SK-N-SH treated with all-trans-retinoic acid at 6 μM for 48 hours (cell line): ENCODE results near the gene CDH4.

ENCODE experiments used
- ATAC-seq: fragments of 200-7000 bp; cut with Tn5 transposase; 3 replicates; pipeline ENCODE4 v1.9.1; 2020; ENCODE audit warnings: mild to moderate bottlenecking, moderate library complexity
- ARNTL ChIP-seq: fragments of 450-650 bp; formaldehyde crosslinking; IDR thresholded peaks from 2 replicates; pipeline ENCODE4 v1.5.0; 2020; ENCODE audit warnings: low read depth, mild to moderate bottlenecking, moderate library complexity, borderline replicate concordance
- BACH2 ChIP-seq: fragments of 250-450 bp; sonication (Bioruptor Pico); IDR thresholded peaks from 2 replicates; pipeline ENCODE4 v1.9.0; 2021; ENCODE audit warnings: mild to moderate bottlenecking, borderline replicate concordance
- CREB5 ChIP-seq: fragments of 250-450 bp; sonication (Bioruptor Pico); IDR thresholded peaks from 2 replicates; pipeline ENCODE4 v1.5.1; 2020; ENCODE audit warnings: low read depth, mild to moderate bottlenecking, moderate library complexity
- CSDC2 ChIP-seq: fragments of 250-450 bp; sonication (Bioruptor Pico); IDR thresholded peaks from 2 replicates; pipeline ENCODE4 v1.5.0; 2020; ENCODE audit warnings: mild to moderate bottlenecking, moderate library complexity
- ESRRG ChIP-seq: fragments of 250-450 bp; sonication (Bioruptor Pico); IDR thresholded peaks from 2 replicates; pipeline ENCODE4 v1.6.1; 2021; ENCODE audit warnings: mild to moderate bottlenecking
- GLIS3 ChIP-seq: fragments of 250-450 bp; sonication (Bioruptor Pico); IDR thresholded peaks from 2 replicates; pipeline ENCODE4 v1.5.0; 2020; ENCODE audit warnings: mild to moderate bottlenecking, moderate library complexity
- ISL1 ChIP-seq: fragments of 250-450 bp; sonication (Bioruptor Pico); IDR thresholded peaks from 2 replicates; pipeline ENCODE4 v2.1.2; 2022; ENCODE audit warnings: mild to moderate bottlenecking, moderate library complexity
- OSR1 ChIP-seq: fragments of 250-450 bp; sonication (Bioruptor Pico); IDR thresholded peaks from 2 replicates; pipeline ENCODE4 v1.8.0; 2022; ENCODE audit warnings: moderate library complexity, mild to moderate bottlenecking, inconsistent platforms
- PATZ1 ChIP-seq: fragments of 250-450 bp; sonication (Bioruptor Pico); IDR thresholded peaks from 2 replicates; pipeline ENCODE4 v1.8.0; 2020; ENCODE audit warnings: mild to moderate bottlenecking, moderate library complexity, borderline replicate concordance
- PPARA ChIP-seq: fragments of 250-450 bp; sonication (Bioruptor Pico); IDR thresholded peaks from 2 replicates; pipeline ENCODE4 v1.5.0; 2020; ENCODE audit warnings: mild to moderate bottlenecking, borderline replicate concordance
- SNAI2 ChIP-seq: fragments of 250-450 bp; sonication (Bioruptor Pico); IDR thresholded peaks from 2 replicates; pipeline ENCODE4 v1.5.0; 2020; ENCODE audit warnings: mild to moderate bottlenecking, moderate library complexity
- TOX ChIP-seq: fragments of 250-450 bp; sonication (Bioruptor Pico); IDR thresholded peaks from 2 replicates; pipeline ENCODE4 v1.8.0; 2021; ENCODE audit warnings: mild to moderate bottlenecking, moderate library complexity, borderline replicate concordance
- TSHZ2 ChIP-seq: fragments of 250-450 bp; sonication (Bioruptor Pico); IDR thresholded peaks from 2 replicates; pipeline ENCODE4 v1.5.0; 2020; ENCODE audit warnings: mild to moderate bottlenecking, moderate library complexity
- ZC3H10 ChIP-seq: fragments of 250-450 bp; sonication (Bioruptor Pico); IDR thresholded peaks from 2 replicates; pipeline ENCODE4 v1.5.1; 2021; ENCODE audit warnings: mild to moderate bottlenecking, moderate library complexity
- ZFP3 ChIP-seq: fragments of 250-450 bp; sonication (Bioruptor Pico); IDR thresholded peaks from 2 replicates; pipeline ENCODE4 v1.5.0; 2020; ENCODE audit warnings: mild to moderate bottlenecking, moderate library complexity
- ZFP30 ChIP-seq: fragments of 450-650 bp; formaldehyde crosslinking; IDR thresholded peaks from 2 replicates; pipeline ENCODE4 v1.5.0; 2022; ENCODE audit warnings: mild to moderate bottlenecking, moderate library complexity
- ZNF8 ChIP-seq: fragments of 450-650 bp; formaldehyde crosslinking; IDR thresholded peaks from 2 replicates; pipeline ENCODE4 v1.5.0; 2020; ENCODE audit warnings: mild to moderate bottlenecking, moderate library complexity
- TF ChIP-seq, protein P1 (sequence below): fragments of 250-450 bp; sonication (Bioruptor Pico); IDR thresholded peaks from 2 replicates; pipeline ENCODE4 v1.5.1; 2021; ENCODE audit warnings: mild to moderate bottlenecking, moderate library complexity
- TF ChIP-seq, protein P2 (sequence below): fragments of 250-450 bp; sonication (Bioruptor Pico); IDR thresholded peaks from 2 replicates; pipeline ENCODE4 v1.8.0; 2021; ENCODE audit warnings: low read depth, mild to moderate bottlenecking, moderate library complexity, borderline replicate concordance

CDH4 gene

GRCh38 chr20:61588411-61589385 is 336.6 kb downstream of the CDH4 start:
- no peak for ATAC-seq
- no peak for TF ChIP-seq PATZ1 (CRISPR knock-in tag)
- TF ChIP-seq ARNTL = no peak
- TF ChIP-seq, protein P1, sequence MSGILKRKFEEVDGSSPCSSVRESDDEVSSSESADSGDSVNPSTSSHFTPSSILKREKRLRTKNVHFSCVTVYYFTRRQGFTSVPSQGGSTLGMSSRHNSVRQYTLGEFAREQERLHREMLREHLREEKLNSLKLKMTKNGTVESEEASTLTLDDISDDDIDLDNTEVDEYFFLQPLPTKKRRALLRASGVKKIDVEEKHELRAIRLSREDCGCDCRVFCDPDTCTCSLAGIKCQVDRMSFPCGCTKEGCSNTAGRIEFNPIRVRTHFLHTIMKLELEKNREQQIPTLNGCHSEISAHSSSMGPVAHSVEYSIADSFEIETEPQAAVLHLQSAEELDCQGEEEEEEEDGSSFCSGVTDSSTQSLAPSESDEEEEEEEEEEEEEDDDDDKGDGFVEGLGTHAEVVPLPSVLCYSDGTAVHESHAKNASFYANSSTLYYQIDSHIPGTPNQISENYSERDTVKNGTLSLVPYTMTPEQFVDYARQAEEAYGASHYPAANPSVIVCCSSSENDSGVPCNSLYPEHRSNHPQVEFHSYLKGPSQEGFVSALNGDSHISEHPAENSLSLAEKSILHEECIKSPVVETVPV = no peak
- TF ChIP-seq ZFP30 (CRISPR knock-in tag) = no peak
- TF ChIP-seq CREB5 (CRISPR knock-in tag) = no peak
- TF ChIP-seq, protein P2, sequence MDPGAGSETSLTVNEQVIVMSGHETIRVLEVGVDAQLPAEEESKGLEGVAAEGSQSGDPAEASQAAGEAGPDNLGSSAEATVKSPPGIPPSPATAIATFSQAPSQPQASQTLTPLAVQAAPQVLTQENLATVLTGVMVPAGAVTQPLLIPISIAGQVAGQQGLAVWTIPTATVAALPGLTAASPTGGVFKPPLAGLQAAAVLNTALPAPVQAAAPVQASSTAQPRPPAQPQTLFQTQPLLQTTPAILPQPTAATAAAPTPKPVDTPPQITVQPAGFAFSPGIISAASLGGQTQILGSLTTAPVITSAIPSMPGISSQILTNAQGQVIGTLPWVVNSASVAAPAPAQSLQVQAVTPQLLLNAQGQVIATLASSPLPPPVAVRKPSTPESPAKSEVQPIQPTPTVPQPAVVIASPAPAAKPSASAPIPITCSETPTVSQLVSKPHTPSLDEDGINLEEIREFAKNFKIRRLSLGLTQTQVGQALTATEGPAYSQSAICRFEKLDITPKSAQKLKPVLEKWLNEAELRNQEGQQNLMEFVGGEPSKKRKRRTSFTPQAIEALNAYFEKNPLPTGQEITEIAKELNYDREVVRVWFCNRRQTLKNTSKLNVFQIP = no peak
- TF ChIP-seq ISL1 (CRISPR knock-in tag) = no peak
- TF ChIP-seq GLIS3 (CRISPR knock-in tag) = no peak

DNA sequence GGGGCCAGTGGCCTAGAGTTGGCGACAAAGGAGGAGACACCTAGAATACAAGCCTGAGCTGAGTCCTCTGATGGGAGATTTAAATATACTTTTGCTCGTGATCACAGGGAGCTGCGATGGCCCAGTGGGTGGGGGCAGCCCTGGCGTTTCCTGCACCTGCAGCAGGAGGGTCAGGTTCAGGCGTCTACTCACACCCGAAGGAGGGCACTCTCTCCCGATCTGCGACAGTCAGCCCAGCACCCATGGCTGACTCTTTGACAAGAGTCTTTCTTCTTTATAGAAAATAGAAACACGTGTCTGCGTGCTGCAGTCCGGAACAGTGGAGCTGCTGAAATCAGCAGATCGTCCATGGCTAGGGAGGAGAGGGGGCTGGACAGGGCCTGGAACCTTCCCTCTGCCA is 338.2 kb downstream of the CDH4 start:
- no peak for ATAC-seq
- no peak for TF ChIP-seq BACH2 (CRISPR knock-in tag)
- TF ChIP-seq ZC3H10 (CRISPR knock-in tag) = no peak
- TF ChIP-seq ZNF8 (CRISPR knock-in tag) = no peak
- TF ChIP-seq SNAI2 (CRISPR knock-in tag) = no peak
- TF ChIP-seq, protein P2 = no peak
- TF ChIP-seq ZFP3 (CRISPR knock-in tag) = no peak
- no peak for TF ChIP-seq ISL1 (CRISPR knock-in tag)
- TF ChIP-seq ZFP30 (CRISPR knock-in tag) = no peak
- no peak for TF ChIP-seq TOX (CRISPR knock-in tag)
- no peak for TF ChIP-seq ESRRG (CRISPR knock-in tag)
- no peak for TF ChIP-seq PPARA
- TF ChIP-seq TSHZ2 (CRISPR knock-in tag) = no peak
- no peak for TF ChIP-seq CSDC2 (CRISPR knock-in tag)

GRCh38 chr20:61593516-61593915 is 341.5 kb downstream of the CDH4 start:
- ATAC-seq = no peak

More at GRCh38 chr20:61593516-61593915, 341.5 kb downstream of the CDH4 start:
- TF ChIP-seq, protein P2 = no peak
- no peak for TF ChIP-seq OSR1
